Activated naive CD8-positive, alpha-beta T cell treated with anti-CD3 and anti-CD28 coated beads, Interleukin-2, amount 50 U/mL, for 24 hours (primary cell): ENCODE data around the gene HLA-DRB1.
"Not testable (repeated sequence)": the region's sequence is repeated elsewhere in the genome, so short reads cannot be mapped to it uniquely, and the experiment has no call there.

ENCODE experiments used
- ATAC-seq: fragments of 150-1000 bp; cut with Tn5 transposase; one replicate; pipeline ENCODE4 v1.10.0; 2021
- DNase-seq: peaks from one replicate; pipeline ENCODE4 v3.0.0; 2021
- H3K27ac Mint-ChIP-seq: one replicate; pipeline ENCODE4 v1.8.0; 2021; ENCODE audit warnings: mild to moderate bottlenecking, mixed read lengths
- H3K27me3 Mint-ChIP-seq: one replicate; pipeline ENCODE4 v1.8.0; 2021; ENCODE audit warnings: mixed read lengths
- H3K36me3 Mint-ChIP-seq: one replicate; pipeline ENCODE4 v1.8.0; 2021; ENCODE audit warnings: low read depth, mixed read lengths
- H3K4me1 Mint-ChIP-seq: one replicate; pipeline ENCODE4 v1.8.0; 2021; ENCODE audit warnings: mixed read lengths
- H3K4me3 Mint-ChIP-seq: one replicate; pipeline ENCODE4 v1.8.0; 2021; ENCODE audit warnings: mild to moderate bottlenecking, moderate library complexity, mixed read lengths
- H3K9me3 Mint-ChIP-seq: one replicate; pipeline ENCODE4 v1.8.0; 2021; ENCODE audit warnings: mixed read lengths

The HLA-DRB1 gene

DNA sequence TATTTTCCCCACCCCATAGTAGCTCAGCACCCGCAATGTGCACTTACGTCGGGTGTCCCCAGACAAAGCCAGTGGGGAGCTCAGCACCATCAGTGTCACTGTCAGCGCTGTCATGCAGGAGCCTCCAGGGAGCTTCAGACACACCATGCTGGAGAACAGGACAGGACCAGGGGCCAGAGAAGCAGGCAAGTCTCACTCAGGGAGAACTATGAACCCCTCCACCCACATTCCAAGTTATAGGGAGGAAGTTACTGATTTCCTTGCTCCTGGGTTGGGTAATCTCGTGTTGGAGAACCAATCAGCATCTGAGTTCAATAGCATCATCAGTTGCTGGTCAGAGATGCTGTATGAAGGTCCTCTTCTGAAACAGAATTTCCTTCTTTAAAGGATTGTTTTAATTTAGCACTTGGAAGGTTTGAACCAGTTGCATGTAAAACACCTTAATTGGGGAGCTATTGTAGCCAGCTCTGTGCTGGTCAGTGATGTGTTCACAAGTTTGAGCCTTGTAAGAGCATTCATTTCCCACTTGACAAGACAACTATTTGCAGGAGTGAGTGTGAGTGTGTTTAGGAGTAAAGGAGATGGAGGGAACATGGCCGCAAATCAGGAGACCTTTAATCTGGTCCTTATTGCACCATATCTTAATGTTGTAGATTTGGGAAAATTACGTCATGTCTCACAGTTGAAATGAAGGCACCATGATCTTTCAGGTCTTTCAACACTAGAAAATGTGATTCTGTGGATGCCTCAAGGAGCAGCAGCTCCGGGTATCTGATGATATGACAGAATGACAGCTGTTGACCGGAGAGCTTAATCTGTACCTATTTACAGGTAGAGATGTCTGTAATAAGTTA is at the start of gene HLA-DRB1:
HLA-DRB1 (minus strand) TSS at position 253 of the 854 bp plus-strand sequence; CDS start at position 147, 106 bp downstream.
- ATAC-seq (peak; percentile 91), DNase-seq (peak; percentile 16)
- no peaks in the 10 kb centered on the region for H3K36me3 Mint-ChIP-seq
- H3K4me3 Mint-ChIP-seq = peak within 1 kb of the TSS; percentile 72
- peaks cover 10% of the 10 kb centered on the region for H3K4me1 Mint-ChIP-seq
- H3K9me3 Mint-ChIP-seq = no peaks in the 10 kb centered on the region
- no peak within 1 kb of the TSS for H3K27ac Mint-ChIP-seq
- no peaks in the 10 kb centered on the region for H3K27me3 Mint-ChIP-seq

DNA sequence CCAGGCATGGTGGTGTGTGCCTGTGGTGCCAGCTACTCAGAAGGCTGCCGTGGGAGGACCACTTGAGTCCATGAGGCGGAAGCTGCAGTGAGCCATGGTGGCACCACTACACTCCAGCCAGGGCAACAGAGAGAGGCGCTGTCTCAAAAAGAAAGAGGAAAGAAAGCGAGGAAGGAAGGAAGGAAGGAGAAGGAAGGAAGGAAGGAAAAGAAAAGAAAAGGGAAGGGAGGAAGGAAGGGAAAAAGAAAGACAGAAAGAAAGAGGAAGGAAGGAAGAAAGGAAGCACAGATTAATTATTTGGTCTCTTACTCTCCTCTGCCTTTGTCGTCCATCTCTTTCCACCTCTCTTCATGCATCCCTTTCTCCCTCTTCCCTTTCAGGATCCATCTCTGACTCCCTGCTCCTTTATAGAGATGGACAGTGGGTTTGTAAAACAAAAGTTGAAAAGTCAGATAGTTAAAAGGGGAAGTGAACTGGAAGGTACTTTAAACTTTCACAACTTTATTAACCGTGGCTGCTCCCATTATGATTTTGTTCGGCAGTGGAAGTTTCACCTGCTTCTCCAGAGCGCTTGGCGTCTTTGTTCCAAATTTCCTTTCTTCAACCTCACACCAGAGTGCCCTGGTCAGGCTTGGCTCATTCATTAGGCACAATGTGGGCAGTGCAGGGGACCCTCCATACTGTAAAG is 49.0 kb upstream of the HLA-DRB1 start:
- Mint-ChIP-seq H3K4me1 (peaks cover 36% of the 10 kb centered on the region), H3K9me3 (no peaks in the 10 kb centered on the region), H3K4me3 (peak overlapping the region; percentile 82), H3K27ac (peak overlapping the region; percentile 61), H3K36me3 (peaks cover 2% of the 10 kb centered on the region), H3K27me3 (peaks cover 5% of the 10 kb centered on the region)
- ATAC-seq = no peak
- DNase-seq = no peak

DNA sequence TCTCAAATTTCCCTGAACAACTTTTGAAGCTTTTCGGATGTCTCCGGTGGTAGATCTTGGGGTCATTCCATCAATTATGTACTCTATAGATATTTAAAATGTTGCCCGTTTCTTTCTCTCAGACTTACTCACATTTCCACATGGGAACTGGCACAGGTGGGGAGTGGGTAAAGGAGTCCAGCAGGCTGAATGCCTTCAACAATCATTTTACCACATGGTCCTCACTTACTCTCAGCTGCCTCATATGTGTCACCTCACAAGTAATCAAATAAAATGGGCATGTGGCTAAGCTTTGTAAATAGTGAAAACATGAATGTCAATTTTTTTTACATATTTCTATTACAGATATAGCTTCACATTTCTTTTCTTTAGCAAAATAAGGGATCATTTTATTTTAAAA is 48.2 kb upstream of the HLA-DRB1 start:
- no peaks in the 10 kb centered on the region for H3K9me3 Mint-ChIP-seq
- H3K27ac Mint-ChIP-seq = no peak overlapping the region
- H3K4me3 Mint-ChIP-seq = peak overlapping the region; percentile 82
- peaks cover 37% of the 10 kb centered on the region for H3K4me1 Mint-ChIP-seq
- H3K27me3 Mint-ChIP-seq = peaks cover 5% of the 10 kb centered on the region
- peaks cover 2% of the 10 kb centered on the region for H3K36me3 Mint-ChIP-seq
- DNase-seq (no peak), ATAC-seq (no peak)

DNA sequence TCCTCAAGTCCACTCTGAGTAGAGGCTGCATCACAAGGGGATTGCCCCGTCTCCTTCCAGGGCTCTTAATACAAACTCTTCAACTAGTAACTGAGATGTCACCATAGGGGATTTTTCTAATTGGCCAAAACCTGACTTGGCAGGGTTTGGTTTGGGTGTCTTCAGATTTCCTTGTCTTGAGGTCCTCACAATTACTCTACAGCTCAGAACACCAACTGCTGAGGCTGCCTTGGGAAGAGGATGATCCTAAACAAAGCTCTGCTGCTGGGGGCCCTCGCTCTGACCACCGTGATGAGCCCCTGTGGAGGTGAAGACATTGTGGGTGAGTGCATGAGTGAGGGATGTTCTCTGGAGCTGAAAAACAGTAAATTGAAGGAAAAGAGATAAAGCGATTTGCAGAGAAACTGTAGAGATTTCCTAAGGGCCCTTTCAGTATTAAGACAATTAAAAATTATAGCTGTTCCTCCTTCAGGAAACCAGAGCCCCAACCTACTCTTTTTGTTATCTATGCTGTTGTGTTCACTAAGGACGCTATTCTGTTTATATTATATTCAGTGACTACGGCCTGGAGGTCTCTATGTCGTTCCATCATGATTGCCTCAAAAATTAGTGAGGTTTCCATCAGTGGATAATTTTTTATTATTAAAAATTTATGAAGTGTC is 47.7 kb upstream of the HLA-DRB1 start, which contains the start of gene HLA-DQA1:
HLA-DQA1 (plus strand) TSS at position 188 of the 662 bp plus-strand sequence; CDS start at position 241, 53 bp downstream.
- Mint-ChIP-seq H3K9me3 (no peaks in the 10 kb centered on the region), H3K36me3 (peaks cover 2% of the 10 kb centered on the region), H3K27ac (peak within 1 kb of the TSS; percentile 81), H3K27me3 (peaks cover 5% of the 10 kb centered on the region), H3K4me1 (peaks cover 38% of the 10 kb centered on the region), H3K4me3 (peak within 1 kb of the TSS; percentile 82)
- ATAC-seq (peak; percentile 76), DNase-seq (no peak)

DNA sequence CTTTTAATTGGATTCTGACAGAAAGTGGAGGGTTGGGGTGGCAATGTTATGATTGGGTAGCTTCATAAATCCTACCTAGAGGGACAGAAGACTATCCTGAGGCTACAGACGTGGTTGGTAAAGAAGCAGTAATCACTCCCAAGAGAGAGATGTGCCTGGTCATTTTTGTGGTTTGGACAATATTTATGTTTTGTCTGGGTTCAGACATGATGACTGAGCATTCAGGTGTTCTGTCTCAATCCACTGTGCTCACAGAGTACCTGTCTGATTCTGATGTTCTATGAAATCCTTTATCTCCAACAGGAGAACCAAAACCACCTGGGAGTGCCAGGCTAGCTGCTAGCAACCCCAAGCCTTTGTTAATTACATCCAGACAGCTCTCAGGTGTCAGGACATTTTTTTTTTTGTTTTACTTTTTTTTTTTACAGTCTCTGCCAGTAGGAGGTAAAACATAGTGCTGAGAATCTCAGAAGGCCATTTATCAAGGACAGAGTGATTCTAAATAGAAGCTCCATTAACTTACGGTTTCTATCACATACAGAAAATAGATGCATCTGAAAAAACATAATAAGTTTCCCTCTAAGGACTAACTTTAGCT is 46.0 kb upstream of the HLA-DRB1 start:
- H3K36me3 Mint-ChIP-seq = peaks cover 2% of the 10 kb centered on the region
- no peak overlapping the region for H3K27ac Mint-ChIP-seq
- no peaks in the 10 kb centered on the region for H3K9me3 Mint-ChIP-seq
- peaks cover 24% of the 10 kb centered on the region for H3K4me1 Mint-ChIP-seq
- ATAC-seq (no peak), DNase-seq (no peak)
- peaks cover 5% of the 10 kb centered on the region for H3K27me3 Mint-ChIP-seq
- H3K4me3 Mint-ChIP-seq = no peak overlapping the region

DNA sequence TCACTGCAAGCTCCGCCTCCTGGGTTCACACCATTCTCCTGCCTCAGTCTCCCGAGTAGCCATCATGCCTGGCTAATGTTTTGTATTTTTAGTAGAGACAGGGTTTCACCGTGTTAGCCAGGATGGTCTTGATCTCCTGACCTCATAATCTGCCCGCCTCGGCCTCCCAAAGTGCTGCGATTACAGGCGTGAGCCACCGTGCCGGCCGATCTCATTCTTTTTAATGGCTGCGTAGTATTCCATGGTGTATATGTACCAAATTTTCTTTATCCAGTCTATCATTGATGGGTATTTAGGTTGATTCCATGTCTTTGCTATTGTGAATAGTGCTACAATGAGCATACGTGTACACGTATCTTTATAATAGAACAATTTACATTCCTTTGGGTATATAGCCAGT is 40.1 kb upstream of the HLA-DRB1 start:
- H3K9me3 Mint-ChIP-seq, ATAC-seq, H3K27me3 Mint-ChIP-seq, H3K27ac Mint-ChIP-seq, H3K4me3 Mint-ChIP-seq, H3K36me3 Mint-ChIP-seq, DNase-seq: not testable (repeated sequence)
- peaks cover 47% of the 10 kb centered on the region for H3K4me1 Mint-ChIP-seq

DNA sequence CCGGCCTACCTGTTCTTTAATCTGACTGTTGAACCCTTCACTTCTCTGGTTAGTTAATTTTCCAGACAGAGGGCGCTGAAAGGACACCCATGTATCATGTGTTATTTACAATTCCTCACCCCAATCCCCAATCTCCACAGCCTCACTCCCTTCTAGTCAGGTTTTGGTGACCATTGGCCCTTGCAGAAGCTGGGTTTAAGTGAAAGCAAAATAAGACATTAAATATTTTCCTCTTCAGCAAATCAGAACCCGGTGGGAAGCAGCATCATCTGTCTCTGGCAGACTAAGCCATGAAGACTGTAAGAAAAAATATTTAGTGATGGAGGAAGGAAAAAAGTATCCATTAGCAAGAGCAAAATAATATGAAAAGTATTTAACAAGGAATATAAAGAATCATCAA is 38.2 kb upstream of the HLA-DRB1 start:
- Mint-ChIP-seq H3K27ac (peak overlapping the region; percentile 57), H3K9me3 (no peaks in the 10 kb centered on the region), H3K4me3 (peak overlapping the region; percentile 42), H3K36me3 (no peaks in the 10 kb centered on the region), H3K27me3 (no peaks in the 10 kb centered on the region), H3K4me1 (peaks cover 56% of the 10 kb centered on the region)
- ATAC-seq = peak; percentile 42
- peak; percentile 32 for DNase-seq

DNA sequence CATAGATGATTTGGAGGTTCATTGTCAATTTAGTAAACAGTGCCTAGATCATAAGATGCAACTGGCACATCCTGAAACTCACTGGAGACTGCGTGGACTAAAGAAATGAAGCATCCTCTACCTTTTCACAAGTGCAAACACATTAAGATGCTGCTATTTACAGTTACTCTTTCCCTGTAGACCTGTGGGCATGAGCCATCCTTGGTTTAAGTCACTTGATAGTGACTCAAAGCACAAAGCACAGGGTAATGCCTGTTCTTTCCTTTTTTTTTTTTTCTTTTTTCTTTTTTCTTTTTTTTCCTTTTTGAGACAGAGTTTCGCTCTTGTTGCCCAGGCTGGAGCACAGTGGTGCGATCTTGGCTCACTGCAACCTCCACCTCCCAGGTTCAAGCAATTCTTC is 37.6 kb upstream of the HLA-DRB1 start:
- DNase-seq (no peak), ATAC-seq (peak; percentile 14)
- Mint-ChIP-seq H3K27ac (peak overlapping the region; percentile 24), H3K4me3 (no peak overlapping the region), H3K36me3 (no peaks in the 10 kb centered on the region), H3K4me1 (peaks cover 57% of the 10 kb centered on the region), H3K9me3 (no peaks in the 10 kb centered on the region), H3K27me3 (no peaks in the 10 kb centered on the region)

DNA sequence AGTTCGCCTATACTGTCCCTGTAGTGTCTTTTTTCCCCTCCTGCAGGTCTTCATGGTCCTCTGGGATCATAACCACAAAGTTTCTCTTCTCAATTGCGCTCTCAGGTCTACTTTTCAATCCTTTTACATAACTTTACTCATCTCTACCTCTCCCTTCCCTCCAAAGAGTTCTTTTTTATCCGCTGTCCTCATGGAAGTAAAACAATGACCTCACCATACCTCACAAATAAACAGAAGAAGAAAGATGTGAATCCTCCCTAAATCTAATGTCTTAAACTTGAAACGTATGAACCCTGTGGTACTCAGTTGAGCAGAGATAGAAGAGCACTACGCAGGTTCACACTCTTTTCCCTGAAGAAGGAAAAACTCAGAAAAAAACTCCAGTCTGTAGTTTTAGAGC is 35.5 kb upstream of the HLA-DRB1 start:
- peaks cover 67% of the 10 kb centered on the region for H3K4me1 Mint-ChIP-seq
- H3K27ac Mint-ChIP-seq = peak overlapping the region; percentile 60

DNA sequence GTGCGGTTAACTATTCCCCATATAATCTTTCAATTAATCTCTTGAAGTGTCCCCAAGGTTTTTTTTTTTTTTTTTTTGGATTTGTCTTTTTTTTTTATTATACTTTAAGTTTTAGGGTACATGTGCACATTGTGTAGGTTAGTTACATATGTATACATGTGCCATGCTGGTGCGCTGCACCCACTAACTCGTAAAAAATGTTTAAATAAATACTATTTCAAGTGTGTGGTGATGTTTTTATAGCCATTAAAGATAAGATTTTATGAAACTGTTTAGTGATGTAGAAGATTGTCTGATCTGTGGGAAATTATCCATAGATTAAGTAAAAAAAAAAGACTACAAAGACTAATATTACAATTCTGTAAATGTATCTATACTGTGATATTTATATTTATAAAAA is 34.9 kb upstream of the HLA-DRB1 start:
- DNase-seq = no peak
- no peaks in the 10 kb centered on the region for H3K27me3 Mint-ChIP-seq
- H3K36me3 Mint-ChIP-seq = no peaks in the 10 kb centered on the region
- H3K4me1 Mint-ChIP-seq = peaks cover 67% of the 10 kb centered on the region
- no peak for ATAC-seq
- H3K27ac Mint-ChIP-seq = no peak overlapping the region
- no peak overlapping the region for H3K4me3 Mint-ChIP-seq
- no peaks in the 10 kb centered on the region for H3K9me3 Mint-ChIP-seq

More for the DNA sequence above, 35.5 kb upstream of the HLA-DRB1 start:
- no peaks in the 10 kb centered on the region for H3K9me3 Mint-ChIP-seq
- no peaks in the 10 kb centered on the region for H3K36me3 Mint-ChIP-seq
- ATAC-seq (no peak), DNase-seq (no peak)
- no peaks in the 10 kb centered on the region for H3K27me3 Mint-ChIP-seq
- no peak overlapping the region for H3K4me3 Mint-ChIP-seq

DNA sequence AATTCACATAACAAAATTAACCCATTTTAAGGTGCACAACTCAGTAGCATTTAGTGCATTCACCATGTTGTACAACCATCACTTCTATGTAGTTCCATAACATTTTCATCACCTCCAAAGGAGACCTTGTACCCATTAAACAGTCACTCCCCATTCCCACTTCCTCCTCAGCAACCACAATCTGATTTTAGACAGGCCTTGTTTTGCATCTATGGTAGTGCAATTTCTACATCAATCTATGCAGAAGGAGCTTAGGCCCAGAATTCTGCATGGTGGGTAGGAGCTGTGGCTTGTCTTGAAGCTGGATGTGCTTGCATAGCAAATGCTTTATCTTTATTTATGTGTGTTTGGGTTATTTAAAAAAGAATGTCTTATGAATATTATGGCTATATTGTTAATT is 34.0 kb upstream of the HLA-DRB1 start:
- Mint-ChIP-seq H3K27ac (peak overlapping the region; percentile 66), H3K9me3 (no peaks in the 10 kb centered on the region), H3K27me3 (no peaks in the 10 kb centered on the region), H3K4me1 (peaks cover 67% of the 10 kb centered on the region), H3K4me3 (peak overlapping the region; percentile 43), H3K36me3 (no peaks in the 10 kb centered on the region)
- ATAC-seq = no peak
- DNase-seq = no peak

DNA sequence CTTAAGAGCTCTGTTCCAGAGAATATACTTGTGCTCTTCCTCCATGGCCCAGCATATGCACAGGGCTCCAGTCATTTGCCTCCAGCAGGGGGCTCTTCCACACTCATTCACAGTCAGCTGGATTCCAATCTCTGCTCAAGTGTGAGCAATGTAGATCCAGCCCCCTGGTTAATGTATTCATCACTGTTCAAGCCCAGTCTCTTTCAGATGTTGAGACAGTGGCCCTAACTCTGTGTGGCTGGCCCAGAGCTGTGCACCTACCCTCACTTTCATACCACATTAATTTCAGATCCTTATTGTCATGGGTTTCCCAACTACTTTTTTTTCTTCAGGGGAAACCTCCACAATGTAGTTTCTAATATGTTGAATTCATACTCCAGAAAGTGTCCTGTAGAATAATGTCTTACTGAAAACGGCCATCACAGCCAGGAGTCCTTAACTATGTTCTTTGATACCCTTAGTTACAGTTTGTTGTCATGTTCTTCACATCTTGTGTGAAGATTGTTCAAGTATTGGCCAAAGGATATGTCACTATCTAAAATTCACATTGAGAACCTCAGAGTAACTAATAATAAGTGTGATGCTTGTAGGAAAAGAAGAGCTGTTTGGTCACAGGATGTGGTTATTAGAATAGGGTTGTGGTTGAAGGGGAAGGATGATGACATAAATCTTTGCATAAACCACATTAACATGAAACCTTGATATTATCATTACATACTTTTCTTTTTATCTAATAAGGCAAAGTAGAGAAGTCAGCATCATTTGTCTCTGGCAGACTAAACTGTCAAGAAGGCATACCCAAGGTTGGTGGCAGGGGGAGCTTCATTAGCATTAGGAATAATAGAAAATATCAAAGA is 33.1 kb upstream of the HLA-DRB1 start:
- Mint-ChIP-seq H3K4me3 (peak overlapping the region; percentile 42), H3K36me3 (no peaks in the 10 kb centered on the region), H3K4me1 (peaks cover 58% of the 10 kb centered on the region), H3K27ac (peak overlapping the region; percentile 88), H3K9me3 (peaks cover 3% of the 10 kb centered on the region), H3K27me3 (no peaks in the 10 kb centered on the region)
- DNase-seq (peak; percentile 48), ATAC-seq (peak; percentile 95)

DNA sequence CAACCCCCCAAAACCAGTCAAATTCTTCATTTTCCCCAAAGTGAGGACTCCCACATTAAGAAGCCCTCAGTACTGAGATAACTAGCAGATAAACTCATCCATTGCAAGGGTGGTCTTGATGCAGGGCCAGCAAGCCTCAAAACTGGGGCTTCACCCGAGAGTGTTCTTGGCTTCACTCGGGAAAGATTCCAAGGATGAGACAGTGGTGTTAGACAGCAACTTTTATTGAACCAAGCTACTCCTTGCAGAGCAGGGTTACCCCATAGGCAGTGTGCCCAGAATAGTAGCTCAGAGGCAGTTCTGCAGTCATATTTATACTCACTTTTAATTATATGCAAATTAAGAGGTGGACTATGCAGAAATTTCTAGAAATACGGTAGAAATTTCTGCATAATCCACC is 31.7 kb upstream of the HLA-DRB1 start:
- Mint-ChIP-seq H3K36me3 (no peaks in the 10 kb centered on the region), H3K4me3 (no peak overlapping the region), H3K9me3 (peaks cover 3% of the 10 kb centered on the region), H3K4me1 (peaks cover 52% of the 10 kb centered on the region), H3K27me3 (no peaks in the 10 kb centered on the region), H3K27ac (no peak overlapping the region)
- ATAC-seq = no peak
- DNase-seq = no peak
